Thyroid gland (tissue), 4 donors: ENCODE measurements around the gene SUSD4.

ENCODE experiments used
- POLR2A ChIP-seq, 2 donors: fragments of 450-650 bp; IDR thresholded peaks; one replicate each; pipeline ENCODE4 v1.6.1; 2017; ENCODE audit warnings: antibody characterized with exemption in 2 of 2, mild to moderate bottlenecking in 2 of 2, moderate library complexity in 1 of 2
- TF ChIP-seq, protein P1 (sequence below), 6 experiments: fragments of 200-600 bp in 3 of 6; fragments of 450-650 bp in 3 of 6; sonication (generic) in 3 of 6; IDR thresholded peaks; one replicate each; pipeline ENCODE4 v1.5.1; 2016 to 2019; ENCODE audit warnings: antibody characterized with exemption in 6 of 6, mild to moderate bottlenecking in 2 of 6, inconsistent platforms in 1 of 6, moderate library complexity in 1 of 6

DNA sequence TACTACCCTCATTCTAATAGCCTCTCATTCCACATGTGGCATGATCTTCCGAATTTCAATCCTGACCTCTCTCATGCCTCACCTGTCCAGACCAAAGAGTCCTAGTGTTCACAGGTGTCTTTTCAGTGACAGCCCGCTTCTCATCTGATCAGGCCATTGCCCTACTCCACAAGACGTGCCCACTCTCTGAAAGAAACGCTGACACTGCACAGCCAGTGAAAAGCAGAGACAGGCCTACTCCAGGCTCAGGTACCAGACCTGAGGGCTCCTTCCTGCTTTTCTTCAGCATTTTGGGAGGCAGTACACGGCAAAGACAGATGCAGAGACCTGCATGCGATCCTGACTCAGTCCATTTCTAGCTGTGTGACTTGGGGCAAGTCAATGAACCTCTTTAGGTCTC lies 43.0 kb downstream of the SUSD4 start:
- TF ChIP-seq, protein P1, sequence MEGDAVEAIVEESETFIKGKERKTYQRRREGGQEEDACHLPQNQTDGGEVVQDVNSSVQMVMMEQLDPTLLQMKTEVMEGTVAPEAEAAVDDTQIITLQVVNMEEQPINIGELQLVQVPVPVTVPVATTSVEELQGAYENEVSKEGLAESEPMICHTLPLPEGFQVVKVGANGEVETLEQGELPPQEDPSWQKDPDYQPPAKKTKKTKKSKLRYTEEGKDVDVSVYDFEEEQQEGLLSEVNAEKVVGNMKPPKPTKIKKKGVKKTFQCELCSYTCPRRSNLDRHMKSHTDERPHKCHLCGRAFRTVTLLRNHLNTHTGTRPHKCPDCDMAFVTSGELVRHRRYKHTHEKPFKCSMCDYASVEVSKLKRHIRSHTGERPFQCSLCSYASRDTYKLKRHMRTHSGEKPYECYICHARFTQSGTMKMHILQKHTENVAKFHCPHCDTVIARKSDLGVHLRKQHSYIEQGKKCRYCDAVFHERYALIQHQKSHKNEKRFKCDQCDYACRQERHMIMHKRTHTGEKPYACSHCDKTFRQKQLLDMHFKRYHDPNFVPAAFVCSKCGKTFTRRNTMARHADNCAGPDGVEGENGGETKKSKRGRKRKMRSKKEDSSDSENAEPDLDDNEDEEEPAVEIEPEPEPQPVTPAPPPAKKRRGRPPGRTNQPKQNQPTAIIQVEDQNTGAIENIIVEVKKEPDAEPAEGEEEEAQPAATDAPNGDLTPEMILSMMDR (IDR thresholded peaks at IDR 0.05) = no peak
- no peak for TF ChIP-seq POLR2A (IDR thresholded peaks at IDR 0.05)
